DOHH2 (cell line): ENCODE data around the gene GAB3.

ENCODE experiments used
- CTCF ChIP-seq: fragments of 200-600 bp; sonication (generic); IDR thresholded peaks from one replicate; pipeline ENCODE4 v1.5.1; 2014; ENCODE audit warnings: antibody characterized with exemption, mild to moderate bottlenecking, low read depth, low read length; ENCODE audit not compliant: poor library complexity, severe bottlenecking
- EZH2phosphoT487 ChIP-seq: fragments of 200-600 bp; sonication (generic); IDR thresholded peaks from 2 replicates; pipeline ENCODE4 v1.6.1; 2017; ENCODE audit warnings: borderline replicate concordance, mild to moderate bottlenecking, antibody characterized with exemption, low read length, moderate library complexity, mixed read lengths

- TF ChIP-seq EZH2phosphoT487 (no peak), CTCF (no peak)
These were observed 15.0 kb downstream of the GAB3 start for GRCh38 chrX:154735695-154736393.
